Measurements from ENCODE around the gene ZNF564.

ZNF564 gene

GRCh38 chr19:12485571-12485970 lies 65.7 kb downstream of the ZNF564 start:
- no peak overlapping the region for H3K4me3 ChIP-seq (ENCODE audit: low read depth, low read length)
- no peak for DNase-seq (ENCODE audit: low read depth)
- TF ChIP-seq CTCF (IDR thresholded peaks at IDR 0.05; ENCODE audit: control insufficient read depth, extremely low read depth, insufficient read depth): no peak

GRCh38 chr19:12485052-12485416 lies 66.2 kb downstream of the ZNF564 start:
- peak overlapping the region; percentile 88 for H3K4me3 ChIP-seq (ENCODE audit: low read depth, low read length)
- DNase-seq (ENCODE audit: low read depth): no peak

GRCh38 chr19:12484371-12485051 lies 66.8 kb downstream of the ZNF564 start, which contains the start of gene ZNF709:
TSS of gene ZNF709 (minus strand) at chr19:12484816. CDS start at chr19:12484657, 159 bp downstream.
- DNase-seq (ENCODE audit: low read depth): peak; percentile 36
- H3K4me3 ChIP-seq (ENCODE audit: low read depth, low read length): peak within 1 kb of the TSS; percentile 88
- TF ChIP-seq CTCF (IDR thresholded peaks at IDR 0.05; ENCODE audit: control insufficient read depth, extremely low read depth, insufficient read depth): no peak

More at GRCh38 chr19:12485052-12485416, 66.2 kb downstream of the ZNF564 start:
- no peak for TF ChIP-seq CTCF (IDR thresholded peaks at IDR 0.05; ENCODE audit: control insufficient read depth, extremely low read depth, insufficient read depth)

- TF ChIP-seq CTCF (IDR thresholded peaks at IDR 0.05; ENCODE audit: control insufficient read depth, extremely low read depth, insufficient read depth): no peak
- peak overlapping the region; percentile 88 for H3K4me3 ChIP-seq (ENCODE audit: low read depth, low read length)
- no peak for DNase-seq (ENCODE audit: low read depth)
These were observed 67.3 kb downstream of the ZNF564 start for GRCh38 chr19:12484011-12484370.

- no peak overlapping the region for H3K4me3 ChIP-seq (ENCODE audit: low read depth, low read length)
- no peak for TF ChIP-seq CTCF (IDR thresholded peaks at IDR 0.05; ENCODE audit: control insufficient read depth, extremely low read depth, insufficient read depth)
- DNase-seq (ENCODE audit: low read depth): no peak
These were observed 68.8 kb downstream of the ZNF564 start for GRCh38 chr19:12482509-12482886.

GRCh38 chr19:12481781-12482508 lies 69.3 kb downstream of the ZNF564 start:
- no peak for DNase-seq (ENCODE audit: low read depth)
- TF ChIP-seq CTCF (IDR thresholded peaks at IDR 0.05; ENCODE audit: control insufficient read depth, extremely low read depth, insufficient read depth): no peak
- no peak overlapping the region for H3K4me3 ChIP-seq (ENCODE audit: low read depth, low read length)

Measured in LNCaP clone FGC (cell line).